ENCODE results near the gene TFDP2. TPM values are rescaled to one million over a fixed set of nuclear protein-coding genes. Genes with fewer than 3 reads are reported as not detected.
"Not testable (repeated sequence)": the region's sequence is repeated elsewhere in the genome, so short reads cannot be mapped to it uniquely, and the experiment has no call there.

Gene TFDP2
- total RNA-seq, 2 experiments from 2014 or later = 23.5 to 29.4 TPM

GRCh38 chr3:142086581-142087090 is 62.7 kb downstream of the TFDP2 start:
- no peaks in the 10 kb centered on the region for H3K9me3 Mint-ChIP-seq
- H3K36me3 Mint-ChIP-seq (ENCODE audit: low read depth) = no peaks in the 10 kb centered on the region
- no peak overlapping the region for H3K4me3 Mint-ChIP-seq
- H3K4me1 Mint-ChIP-seq = no peaks in the 10 kb centered on the region
- no peak for DNase-seq
- H3K27me3 Mint-ChIP-seq = no peaks in the 10 kb centered on the region
- no peak overlapping the region for H3K27ac Mint-ChIP-seq
- CTCF ChIA-PET = interaction anchor here (0.7 kb wide), 1 partner anchor 136 kb away, joined by 3 read pairs; no protein-coding TSS in a partner anchor
- POLR2A ChIA-PET = no interaction called here

- ChIA-PET CTCF (no interaction called here), POLR2A (no interaction called here)
- Mint-ChIP-seq H3K4me3 (no peak overlapping the region), H3K27me3 (no peaks in the 10 kb centered on the region), H3K36me3 (ENCODE audit: low read depth) (peaks cover 5% of the 10 kb centered on the region), H3K27ac (no peak overlapping the region), H3K9me3 (peaks cover 3% of the 10 kb centered on the region), H3K4me1 (no peaks in the 10 kb centered on the region)
- no peak for DNase-seq
These were observed 68.2 kb downstream of the TFDP2 start for GRCh38 chr3:142081178-142081577.

- Mint-ChIP-seq H3K4me3 (no peak overlapping the region), H3K27me3 (no peaks in the 10 kb centered on the region), H3K4me1 (no peaks in the 10 kb centered on the region), H3K9me3 (peaks cover 3% of the 10 kb centered on the region), H3K36me3 (ENCODE audit: low read depth) (peaks cover 5% of the 10 kb centered on the region), H3K27ac (no peak overlapping the region)
- DNase-seq = no peak
- ChIA-PET POLR2A (no interaction called here), CTCF (interaction anchor here (1.3 kb wide), 1 partner anchor 15 kb away, joined by 3 read pairs; no protein-coding TSS in a partner anchor)
These were observed 71.4 kb downstream of the TFDP2 start for GRCh38 chr3:142077859-142078500.

- H3K4me3 Mint-ChIP-seq = no peak overlapping the region
- H3K9me3 Mint-ChIP-seq = peaks cover 3% of the 10 kb centered on the region
- CTCF ChIA-PET = interaction anchor here (0.9 to 1.4 kb wide), 4 partner anchors 14 to 34 kb away, joined by 3 read pairs; no protein-coding TSS in a partner anchor
- H3K4me1 Mint-ChIP-seq = no peaks in the 10 kb centered on the region
- POLR2A ChIA-PET = no interaction called here
- peaks cover 5% of the 10 kb centered on the region for H3K36me3 Mint-ChIP-seq (ENCODE audit: low read depth)
- no peak overlapping the region for H3K27ac Mint-ChIP-seq
- no peak for DNase-seq
- no peaks in the 10 kb centered on the region for H3K27me3 Mint-ChIP-seq
These were observed 72.0 kb downstream of the TFDP2 start for GRCh38 chr3:142077155-142077858.

GRCh38 chr3:142075656-142076055 is 73.7 kb downstream of the TFDP2 start:
- H3K4me1 Mint-ChIP-seq; H3K27me3 Mint-ChIP-seq; H3K36me3 Mint-ChIP-seq (ENCODE audit: low read depth); H3K9me3 Mint-ChIP-seq; POLR2A ChIA-PET; H3K27ac Mint-ChIP-seq; DNase-seq; H3K4me3 Mint-ChIP-seq: not testable (repeated sequence)
- CTCF ChIA-PET = interaction anchor here (0.6 kb wide), 1 partner anchor 200 kb away, joined by 3 read pairs; no protein-coding TSS in a partner anchor

GRCh38 chr3:142072816-142073215 is 76.5 kb downstream of the TFDP2 start:
- no peaks in the 10 kb centered on the region for H3K27me3 Mint-ChIP-seq
- H3K4me1 Mint-ChIP-seq = peaks cover 6% of the 10 kb centered on the region
- ChIA-PET CTCF (no interaction called here), POLR2A (interaction anchor here (0.6 kb wide), 1 partner anchor 141 kb away, joined by 7 read pairs; no protein-coding TSS in a partner anchor)
- H3K36me3 Mint-ChIP-seq (ENCODE audit: low read depth) = no peaks in the 10 kb centered on the region
- no peak overlapping the region for H3K4me3 Mint-ChIP-seq
- no peak for DNase-seq
- no peak overlapping the region for H3K27ac Mint-ChIP-seq
- H3K9me3 Mint-ChIP-seq = no peaks in the 10 kb centered on the region

GRCh38 chr3:142065932-142066331 is 83.4 kb downstream of the TFDP2 start:
- no peak overlapping the region for H3K4me3 Mint-ChIP-seq
- CTCF ChIA-PET = no interaction called here
- POLR2A ChIA-PET = no interaction called here
- no peaks in the 10 kb centered on the region for H3K36me3 Mint-ChIP-seq (ENCODE audit: low read depth)
- no peak overlapping the region for H3K27ac Mint-ChIP-seq
- H3K27me3 Mint-ChIP-seq = no peaks in the 10 kb centered on the region
- DNase-seq = no peak
- H3K4me1 Mint-ChIP-seq = no peaks in the 10 kb centered on the region
- no peaks in the 10 kb centered on the region for H3K9me3 Mint-ChIP-seq

- H3K4me1 Mint-ChIP-seq = no peaks in the 10 kb centered on the region
- DNase-seq = no peak
- no peak overlapping the region for H3K27ac Mint-ChIP-seq
- no peaks in the 10 kb centered on the region for H3K36me3 Mint-ChIP-seq (ENCODE audit: low read depth)
- H3K4me3 Mint-ChIP-seq = no peak overlapping the region
- POLR2A ChIA-PET = no interaction called here
- H3K27me3 Mint-ChIP-seq = no peaks in the 10 kb centered on the region
- no peaks in the 10 kb centered on the region for H3K9me3 Mint-ChIP-seq
- CTCF ChIA-PET = no interaction called here
These were observed 84.0 kb downstream of the TFDP2 start for GRCh38 chr3:142065344-142065743.

GRCh38 chr3:142064454-142064853 is 84.9 kb downstream of the TFDP2 start:
- Mint-ChIP-seq H3K27ac (no peak overlapping the region), H3K4me1 (no peaks in the 10 kb centered on the region), H3K4me3 (no peak overlapping the region), H3K36me3 (ENCODE audit: low read depth) (no peaks in the 10 kb centered on the region), H3K27me3 (no peaks in the 10 kb centered on the region), H3K9me3 (no peaks in the 10 kb centered on the region)
- CTCF ChIA-PET = no interaction called here
- no peak for DNase-seq
- POLR2A ChIA-PET = no interaction called here

GRCh38 chr3:142057331-142057725 is 92.0 kb downstream of the TFDP2 start:
- CTCF ChIA-PET = no interaction called here
- no peak overlapping the region for H3K4me3 Mint-ChIP-seq

GRCh38 chr3:142056656-142057330 is 92.6 kb downstream of the TFDP2 start:
- Mint-ChIP-seq H3K9me3 (peaks cover 3% of the 10 kb centered on the region), H3K27me3 (no peaks in the 10 kb centered on the region), H3K27ac (no peak overlapping the region), H3K4me3 (no peak overlapping the region), H3K4me1 (peaks cover 5% of the 10 kb centered on the region), H3K36me3 (ENCODE audit: low read depth) (no peaks in the 10 kb centered on the region)
- POLR2A ChIA-PET = no interaction called here
- no peak for DNase-seq
- CTCF ChIA-PET = no interaction called here

More at GRCh38 chr3:142057331-142057725, 92.0 kb downstream of the TFDP2 start:
- Mint-ChIP-seq H3K4me1 (peaks cover 5% of the 10 kb centered on the region), H3K36me3 (ENCODE audit: low read depth) (no peaks in the 10 kb centered on the region), H3K9me3 (peaks cover 3% of the 10 kb centered on the region), H3K27ac (no peak overlapping the region), H3K27me3 (no peaks in the 10 kb centered on the region)
- POLR2A ChIA-PET = no interaction called here
- DNase-seq = no peak

GRCh38 chr3:142053835-142054234 is 95.5 kb downstream of the TFDP2 start:
- no peak for DNase-seq
- H3K27ac Mint-ChIP-seq = no peak overlapping the region
- H3K27me3 Mint-ChIP-seq = no peaks in the 10 kb centered on the region
- no peak overlapping the region for H3K4me3 Mint-ChIP-seq
- H3K36me3 Mint-ChIP-seq (ENCODE audit: low read depth) = no peaks in the 10 kb centered on the region
- CTCF ChIA-PET = no interaction called here
- peaks cover 5% of the 10 kb centered on the region for H3K4me1 Mint-ChIP-seq
- peaks cover 3% of the 10 kb centered on the region for H3K9me3 Mint-ChIP-seq
- POLR2A ChIA-PET = no interaction called here

- no peaks in the 10 kb centered on the region for H3K36me3 Mint-ChIP-seq (ENCODE audit: low read depth)
- no peaks in the 10 kb centered on the region for H3K27me3 Mint-ChIP-seq
- no peak overlapping the region for H3K4me3 Mint-ChIP-seq
- no peak for DNase-seq
- peaks cover 5% of the 10 kb centered on the region for H3K4me1 Mint-ChIP-seq
- POLR2A ChIA-PET = no interaction called here
- no peak overlapping the region for H3K27ac Mint-ChIP-seq
- peaks cover 3% of the 10 kb centered on the region for H3K9me3 Mint-ChIP-seq
- CTCF ChIA-PET = no interaction called here
These were observed 96.1 kb downstream of the TFDP2 start for GRCh38 chr3:142053244-142053643.
